T-helper 17 cell (primary cell): ENCODE data around the gene POLD3. TPM values are rescaled to one million over a fixed set of nuclear protein-coding genes. Genes with fewer than 3 reads are reported as not detected.
A peak's percentile ranks its signal among the peaks of the same experiment; 100 is the strongest.

Experiments
- ATAC-seq: fragments of 150-1000 bp; cut with Tn5 transposase; 2 replicates; pipeline ENCODE4 v1.10.0; 2021; ENCODE audit warnings: mild to moderate bottlenecking, moderate library complexity
- DNase-seq, 3 donors: peaks; one replicate each; pipeline versions ENCODE4 v3.0.0 to v3.0.0-alpha.2; 2020 to 2021
- H3K9me3 ChIP-seq: one replicate; pipeline ENCODE4 v1.7.0; 2013; ENCODE audit warnings: low read length, mild to moderate bottlenecking; ENCODE audit not compliant: control insufficient read depth, poor library complexity, severe bottlenecking
- H3K27ac Mint-ChIP-seq: one replicate; pipeline ENCODE4 v1.8.0; 2022; ENCODE audit warnings: mild to moderate bottlenecking, moderate library complexity, mixed read lengths
- H3K27me3 Mint-ChIP-seq: one replicate; pipeline ENCODE4 v1.8.0; 2022; ENCODE audit warnings: mixed read lengths
- H3K36me3 Mint-ChIP-seq: one replicate; pipeline ENCODE4 v1.8.0; 2022; ENCODE audit warnings: low read depth, mixed read lengths
- H3K4me1 Mint-ChIP-seq: one replicate; pipeline ENCODE4 v1.8.0; 2022; ENCODE audit warnings: mild to moderate bottlenecking, mixed read lengths
- H3K4me3 Mint-ChIP-seq: one replicate; pipeline ENCODE4 v1.8.0; 2022; ENCODE audit warnings: mild to moderate bottlenecking, moderate library complexity, mixed read lengths
- total RNA-seq, 4 donors: library from RNA in 2 of 4; stranded (reverse) in 2 of 4; gene quantifications; one replicate each; pipeline ENCODE4 v1.2.3 and lab custom pipeline; 2022 to 2026

The POLD3 gene
- total RNA-seq, 2 donors from 2014 or later, result 10.8 to 11.1 TPM

DNA sequence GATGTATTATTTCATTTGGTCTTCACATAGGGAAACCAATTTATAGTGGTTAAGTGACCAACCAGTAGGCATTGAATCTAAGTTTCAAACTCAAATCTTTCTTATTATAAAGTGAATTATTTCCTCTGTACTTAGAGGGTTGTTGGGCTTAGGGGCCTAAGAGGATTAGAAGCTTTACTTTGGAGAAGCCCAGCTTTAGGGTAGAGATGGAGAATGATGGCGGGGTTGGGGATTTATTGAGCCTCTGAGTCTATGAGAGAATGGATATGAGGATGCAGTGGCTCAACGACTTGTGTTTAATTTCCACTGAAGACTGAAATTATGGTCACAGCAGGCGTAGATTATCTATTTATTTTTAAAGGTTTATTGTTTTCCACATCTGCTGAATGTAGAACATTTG is 83.4 kb downstream of the POLD3 start:
- H3K9me3 ChIP-seq, result no peaks in the 10 kb centered on the region
- H3K4me3 Mint-ChIP-seq, result no peak overlapping the region
- ATAC-seq, result no peak
- peaks cover 11% of the 10 kb centered on the region for H3K27me3 Mint-ChIP-seq
- peaks cover 2% of the 10 kb centered on the region for H3K4me1 Mint-ChIP-seq
- no peak overlapping the region for H3K27ac Mint-ChIP-seq
- H3K36me3 Mint-ChIP-seq, result peaks cover 2% of the 10 kb centered on the region
- DNase-seq, result no peak

DNA sequence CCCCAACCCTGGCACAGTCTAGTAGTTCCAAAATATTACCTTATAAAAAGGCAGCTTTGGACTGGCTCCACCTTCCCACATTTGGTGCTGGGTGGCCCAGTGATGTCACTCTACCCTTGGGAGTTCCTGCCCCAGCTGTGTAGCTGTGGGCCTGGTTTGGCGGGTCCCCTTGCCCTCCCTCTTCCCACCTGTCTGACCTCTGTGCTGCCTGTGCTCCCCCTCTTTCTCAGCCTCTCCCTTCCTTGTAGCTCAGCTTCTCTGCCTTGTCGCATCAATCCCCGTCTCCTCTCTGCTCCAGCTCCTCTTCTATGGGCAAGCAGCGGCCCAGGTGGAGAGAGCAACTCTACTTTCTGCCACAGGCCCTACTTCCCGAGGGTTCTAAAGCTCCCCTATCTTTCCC is 84.2 kb downstream of the POLD3 start:
- ATAC-seq (no peak), DNase-seq (no peak)
- Mint-ChIP-seq H3K36me3 (peaks cover 5% of the 10 kb centered on the region), H3K4me3 (no peak overlapping the region), H3K4me1 (peaks cover 2% of the 10 kb centered on the region), H3K27me3 (peaks cover 16% of the 10 kb centered on the region), H3K27ac (no peak overlapping the region)
- no peaks in the 10 kb centered on the region for H3K9me3 ChIP-seq

GRCh38 chr11:74677131-74677530 is 84.7 kb downstream of the POLD3 start:
- DNase-seq (no peak), ATAC-seq (no peak)
- Mint-ChIP-seq H3K27ac (no peak overlapping the region), H3K36me3 (peaks cover 6% of the 10 kb centered on the region), H3K27me3 (peaks cover 21% of the 10 kb centered on the region), H3K4me1 (peaks cover 2% of the 10 kb centered on the region), H3K4me3 (no peak overlapping the region)
- no peaks in the 10 kb centered on the region for H3K9me3 ChIP-seq

DNA sequence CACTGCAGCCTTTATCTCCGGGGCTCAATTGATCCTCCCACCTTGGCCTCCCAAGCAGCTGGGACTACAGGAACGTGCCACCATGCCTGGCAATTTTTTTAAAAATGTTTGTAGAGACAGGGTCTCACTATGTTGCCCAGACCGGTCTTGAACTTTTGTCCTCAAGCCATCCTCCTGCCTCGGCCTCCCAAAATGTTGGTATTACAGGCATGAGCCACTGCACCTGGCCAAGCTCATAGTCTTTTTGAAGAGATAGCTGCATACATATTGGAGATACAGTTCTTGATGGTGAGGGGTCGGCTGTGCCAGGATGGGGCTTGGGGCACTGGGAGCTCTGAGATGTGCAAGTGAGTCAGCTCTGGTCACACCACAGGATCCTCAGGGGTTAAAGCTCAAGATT is 85.7 kb downstream of the POLD3 start:
- no peak for DNase-seq
- no peak for ATAC-seq
- Mint-ChIP-seq H3K27me3 (peaks cover 30% of the 10 kb centered on the region), H3K36me3 (peaks cover 10% of the 10 kb centered on the region), H3K4me3 (no peak overlapping the region), H3K4me1 (peaks cover 5% of the 10 kb centered on the region), H3K27ac (no peak overlapping the region)
- H3K9me3 ChIP-seq, result no peaks in the 10 kb centered on the region

DNA sequence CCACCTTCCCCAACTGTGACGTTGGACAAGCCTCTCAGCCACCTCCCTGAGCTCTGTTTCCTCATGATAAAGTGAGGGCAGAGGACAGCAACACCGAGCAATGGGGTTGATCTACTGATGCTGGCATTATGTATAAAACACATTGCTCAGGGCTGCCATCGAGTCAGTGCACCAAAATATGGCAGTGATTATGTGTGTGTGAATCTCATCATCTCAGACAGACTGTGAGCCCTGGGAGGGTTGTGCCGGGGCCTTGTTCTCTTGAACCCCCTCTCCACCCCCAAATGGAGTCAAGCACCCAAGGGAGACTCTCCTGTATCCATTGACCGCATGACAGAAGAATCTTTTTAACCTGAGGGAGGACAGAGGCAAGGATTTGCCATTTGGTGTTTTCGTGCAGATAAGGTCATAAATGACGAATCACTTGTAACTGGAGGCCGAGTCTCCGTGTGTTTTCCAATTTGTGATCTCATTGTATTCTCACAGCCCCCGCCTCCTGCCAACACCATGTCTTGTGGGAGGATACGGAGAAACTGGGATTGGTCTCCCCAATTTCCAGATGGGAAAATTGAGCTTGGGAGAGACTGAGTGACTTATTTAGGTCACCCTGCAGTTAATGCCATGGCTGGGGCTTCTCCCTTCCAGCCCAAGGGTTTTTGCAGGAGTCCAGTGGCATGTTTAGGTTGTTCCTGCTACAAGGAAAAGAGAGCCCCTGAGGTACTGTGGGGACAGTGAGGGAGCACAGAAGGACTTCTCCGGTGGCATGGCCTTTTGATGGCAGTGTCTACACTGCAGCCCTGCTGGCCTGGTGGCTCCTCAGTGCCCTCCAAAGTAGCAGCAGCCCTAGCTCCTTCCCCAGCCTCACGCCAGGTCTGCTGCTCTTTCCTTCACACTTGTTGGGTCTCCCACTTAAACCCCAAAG is 86.5 kb downstream of the POLD3 start:
- Mint-ChIP-seq H3K27me3 (peaks cover 35% of the 10 kb centered on the region), H3K4me1 (peaks cover 3% of the 10 kb centered on the region), H3K27ac (no peak overlapping the region), H3K36me3 (peaks cover 10% of the 10 kb centered on the region), H3K4me3 (no peak overlapping the region)
- DNase-seq (no peak), ATAC-seq (no peak)
- no peaks in the 10 kb centered on the region for H3K9me3 ChIP-seq

DNA sequence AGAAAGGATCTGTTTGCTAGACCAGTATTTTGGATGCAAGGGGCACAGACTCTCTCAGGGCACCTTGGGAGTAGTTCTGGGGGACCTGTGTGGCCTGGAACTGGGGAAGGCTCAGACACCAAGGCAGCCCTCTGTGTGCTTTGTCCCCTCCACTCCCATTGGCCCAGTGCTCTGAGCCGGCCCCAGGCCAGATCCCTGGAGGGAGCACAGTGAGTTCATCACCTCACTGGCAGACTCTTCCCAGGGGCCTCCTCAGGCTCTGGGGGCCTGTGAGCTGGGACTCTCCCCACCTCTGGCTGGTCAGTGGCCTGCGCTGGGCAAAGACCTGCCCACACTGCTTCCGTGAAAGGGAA is 87.1 kb downstream of the POLD3 start:
- no peaks in the 10 kb centered on the region for H3K9me3 ChIP-seq
- DNase-seq (no peak), ATAC-seq (no peak)
- peaks cover 40% of the 10 kb centered on the region for H3K27me3 Mint-ChIP-seq
- no peak overlapping the region for H3K27ac Mint-ChIP-seq
- H3K4me3 Mint-ChIP-seq, result no peak overlapping the region
- H3K36me3 Mint-ChIP-seq, result peaks cover 10% of the 10 kb centered on the region
- peaks cover 3% of the 10 kb centered on the region for H3K4me1 Mint-ChIP-seq

DNA sequence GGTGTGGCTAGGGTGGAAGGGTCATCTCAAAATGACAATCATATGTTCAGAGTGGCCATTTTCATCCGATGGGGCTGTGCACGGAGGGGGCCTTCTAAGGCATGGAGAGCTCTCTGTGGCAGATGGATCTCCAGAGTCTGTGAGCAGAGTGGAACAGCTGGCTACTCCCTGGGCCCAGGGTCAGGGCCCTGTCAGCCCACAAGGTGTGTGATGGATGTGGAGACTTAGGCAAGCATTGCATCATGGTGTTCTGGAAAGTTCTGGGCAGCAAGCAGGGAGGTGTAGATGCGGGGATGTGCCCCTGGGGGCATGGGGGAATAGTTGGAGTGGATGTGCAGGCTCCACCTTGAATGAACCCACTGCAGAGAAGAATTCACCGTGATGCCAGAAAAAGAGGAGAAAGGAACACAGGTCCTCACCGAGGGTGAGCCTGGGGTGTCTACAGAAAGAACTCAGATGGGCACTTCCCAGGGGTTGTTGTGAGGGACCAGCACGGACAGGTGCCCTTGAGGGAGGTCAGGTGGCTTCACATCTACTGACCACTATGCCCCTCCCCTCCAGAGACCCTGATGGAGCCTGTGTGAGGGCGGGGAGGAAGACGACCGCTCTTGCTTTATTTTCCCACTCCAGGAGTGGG is 87.8 kb downstream of the POLD3 start:
- Mint-ChIP-seq H3K36me3 (peaks cover 12% of the 10 kb centered on the region), H3K4me1 (peaks cover 6% of the 10 kb centered on the region), H3K4me3 (no peak overlapping the region), H3K27ac (no peak overlapping the region), H3K27me3 (peaks cover 45% of the 10 kb centered on the region)
- ATAC-seq (no peak), DNase-seq (no peak)
- no peaks in the 10 kb centered on the region for H3K9me3 ChIP-seq

- ATAC-seq, result no peak
- H3K36me3 Mint-ChIP-seq, result peaks cover 12% of the 10 kb centered on the region
- H3K9me3 ChIP-seq, result no peaks in the 10 kb centered on the region
- H3K27ac Mint-ChIP-seq, result no peak overlapping the region
- H3K27me3 Mint-ChIP-seq, result peaks cover 47% of the 10 kb centered on the region
- peaks cover 6% of the 10 kb centered on the region for H3K4me1 Mint-ChIP-seq
- H3K4me3 Mint-ChIP-seq, result no peak overlapping the region
- DNase-seq, result no peak
These were observed 88.5 kb downstream of the POLD3 start for GRCh38 chr11:74680703-74681531.

DNA sequence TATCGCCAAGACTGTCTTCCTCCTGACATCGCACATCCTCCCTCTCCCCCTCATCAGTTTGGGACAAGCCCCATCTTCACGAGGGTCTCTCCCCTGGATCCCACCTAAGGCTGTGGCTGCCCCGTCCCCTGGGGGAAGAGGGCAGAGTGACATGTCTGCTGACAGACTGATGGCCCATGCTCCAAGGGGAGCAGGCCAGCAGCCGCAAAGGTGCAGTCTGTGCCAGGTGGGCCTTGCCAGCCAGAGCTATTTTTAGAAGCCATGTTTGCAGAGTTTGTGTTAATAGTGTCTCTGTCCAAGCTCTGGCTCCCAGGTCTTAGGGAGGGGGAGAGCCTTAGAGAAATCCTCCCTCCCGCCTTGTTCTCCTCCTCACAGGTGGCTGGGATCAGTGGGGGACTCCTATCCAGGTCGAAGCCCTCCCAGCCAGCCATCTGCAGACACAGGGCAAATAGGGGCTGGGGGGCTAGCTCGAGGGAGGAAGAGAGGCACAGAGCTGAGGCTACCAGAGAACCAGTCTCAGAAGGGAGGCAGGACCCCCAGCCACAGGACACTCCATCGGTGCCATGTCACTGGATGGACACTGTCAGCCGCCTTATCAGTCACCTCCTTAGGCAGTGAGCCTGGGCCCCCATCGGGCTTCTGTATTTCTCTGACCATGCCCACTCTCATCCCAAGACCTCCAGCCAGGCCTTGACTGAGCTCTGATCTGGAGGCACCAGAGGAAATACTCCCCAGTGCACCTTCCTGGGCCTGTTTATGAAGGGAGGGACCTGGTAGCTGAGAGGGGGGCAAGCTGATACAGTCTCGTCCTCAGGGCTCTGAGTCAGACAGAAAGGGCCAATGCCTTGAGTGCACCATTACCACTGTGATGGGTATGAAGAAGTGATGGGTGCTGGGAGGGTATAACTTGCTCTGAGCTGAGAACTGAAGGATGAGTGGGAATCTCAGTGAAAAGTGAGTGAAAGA is 89.6 kb downstream of the POLD3 start:
- Mint-ChIP-seq H3K27ac (no peak overlapping the region), H3K36me3 (peaks cover 14% of the 10 kb centered on the region), H3K4me3 (peak overlapping the region; percentile 7), H3K4me1 (peaks cover 6% of the 10 kb centered on the region), H3K27me3 (peaks cover 47% of the 10 kb centered on the region)
- ATAC-seq, result no peak
- no peak for DNase-seq
- H3K9me3 ChIP-seq, result no peaks in the 10 kb centered on the region

DNA sequence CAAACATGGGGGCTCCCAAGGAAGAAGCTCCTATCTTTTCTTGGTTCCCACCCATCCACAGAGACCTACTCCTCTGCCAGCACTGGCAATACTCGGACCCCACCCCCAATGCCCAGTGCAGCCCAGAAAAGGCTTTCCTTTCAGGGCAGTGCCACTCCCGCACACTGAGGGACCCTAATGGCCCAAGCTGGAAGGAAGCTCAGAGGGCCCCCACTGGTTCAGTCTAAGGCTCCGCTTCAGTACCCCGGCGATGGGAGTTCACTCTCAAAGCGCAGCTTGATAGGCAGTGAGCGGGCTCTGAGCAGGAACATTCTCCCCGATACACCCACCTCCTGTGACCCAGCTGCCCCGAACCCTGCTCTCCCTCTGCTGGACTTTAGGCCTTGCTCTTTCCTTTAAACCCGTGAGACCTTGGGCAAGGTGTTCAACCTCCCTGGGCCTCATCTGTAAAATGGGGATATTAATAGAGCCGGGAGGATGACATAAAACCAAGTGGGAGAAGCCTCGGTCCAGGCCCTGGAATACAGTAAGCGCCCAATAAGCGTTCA is 90.4 kb downstream of the POLD3 start:
- ATAC-seq, result no peak
- H3K27me3 Mint-ChIP-seq, result peaks cover 47% of the 10 kb centered on the region
- no peak for DNase-seq
- H3K4me1 Mint-ChIP-seq, result peaks cover 6% of the 10 kb centered on the region
- no peak overlapping the region for H3K27ac Mint-ChIP-seq
- no peaks in the 10 kb centered on the region for H3K9me3 ChIP-seq
- peaks cover 14% of the 10 kb centered on the region for H3K36me3 Mint-ChIP-seq
- no peak overlapping the region for H3K4me3 Mint-ChIP-seq

DNA sequence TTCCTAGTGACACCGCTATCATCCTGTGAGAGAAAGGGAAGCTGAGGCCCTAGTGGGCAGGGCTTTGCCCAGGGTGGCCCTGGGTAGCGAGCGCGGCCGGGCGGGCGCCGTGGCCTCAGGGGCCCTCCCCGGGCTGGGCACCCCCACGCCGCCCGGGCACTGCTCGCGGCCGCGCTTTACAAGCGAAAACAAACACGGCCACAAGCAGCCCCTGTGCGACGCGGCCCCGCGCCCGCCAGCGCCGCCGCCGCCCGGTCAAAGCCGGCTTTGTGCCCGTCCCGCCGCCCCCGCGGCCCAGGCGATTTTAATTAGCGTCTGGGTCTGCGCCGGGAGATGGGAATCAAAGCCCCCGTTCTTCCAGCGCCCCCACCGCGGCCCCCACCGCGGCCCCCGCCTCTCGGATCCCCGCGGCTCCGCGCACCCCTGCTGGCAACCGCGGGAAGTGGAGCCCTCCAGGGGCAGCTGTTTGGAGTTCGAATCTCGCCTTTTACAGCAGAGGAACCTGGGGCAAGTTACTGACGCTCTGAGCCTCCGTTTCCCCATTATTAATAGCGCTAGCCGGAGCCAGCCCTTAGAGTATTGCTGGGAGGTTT is 91.0 kb downstream of the POLD3 start:
- no peak overlapping the region for H3K27ac Mint-ChIP-seq
- ATAC-seq (no peak), DNase-seq (no peak)
- H3K36me3 Mint-ChIP-seq, result peaks cover 14% of the 10 kb centered on the region
- peaks cover 47% of the 10 kb centered on the region for H3K27me3 Mint-ChIP-seq
- no peaks in the 10 kb centered on the region for H3K9me3 ChIP-seq
- H3K4me1 Mint-ChIP-seq, result peaks cover 6% of the 10 kb centered on the region
- H3K4me3 Mint-ChIP-seq, result no peak overlapping the region

DNA sequence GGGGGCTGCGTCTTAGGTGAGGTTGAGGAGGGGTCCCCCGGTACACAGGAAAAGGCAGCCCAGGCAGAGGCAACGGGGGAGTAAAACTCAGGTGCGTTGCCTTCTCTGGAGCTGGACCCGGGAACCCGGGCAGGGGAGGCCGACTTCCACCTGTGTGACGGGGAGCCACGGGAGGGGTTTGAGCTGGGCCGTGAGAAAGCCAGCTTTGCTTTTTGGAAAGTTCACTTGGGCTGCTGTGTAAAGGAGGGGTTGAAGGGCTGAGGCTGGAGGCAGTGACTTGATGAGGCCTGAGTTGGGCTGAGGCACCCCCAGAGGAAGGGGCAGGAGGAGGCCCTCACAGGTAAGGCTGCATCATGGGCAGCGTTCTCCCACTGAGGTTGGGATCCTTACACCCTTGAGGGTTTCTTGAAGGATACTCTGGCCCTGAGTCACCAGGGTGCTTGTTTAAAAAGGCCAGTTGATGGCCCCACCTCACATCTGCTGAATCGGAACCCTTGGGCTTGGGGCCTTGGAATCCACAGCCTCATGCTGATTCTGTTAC is 91.6 kb downstream of the POLD3 start:
- ATAC-seq, result no peak
- peaks cover 47% of the 10 kb centered on the region for H3K27me3 Mint-ChIP-seq
- H3K36me3 Mint-ChIP-seq, result peaks cover 14% of the 10 kb centered on the region
- H3K4me1 Mint-ChIP-seq, result peaks cover 6% of the 10 kb centered on the region
- DNase-seq, result no peak
- no peak overlapping the region for H3K27ac Mint-ChIP-seq
- H3K4me3 Mint-ChIP-seq, result no peak overlapping the region
- H3K9me3 ChIP-seq, result no peaks in the 10 kb centered on the region
